Osteoblast (primary cell): ENCODE measurements around the gene MAPRE3. TPM values are rescaled to one million over a fixed set of nuclear protein-coding genes. Genes with fewer than 3 reads are reported as not detected.
A peak's percentile ranks its signal among the peaks of the same experiment; 100 is the strongest.

Experiments used
- DNase-seq: peaks from one replicate; pipeline ENCODE4 v3.0.0; 2011; ENCODE audit warnings: low spot score, mixed read lengths; ENCODE audit not compliant: insufficient read length; ENCODE audit errors: missing footprints
- H2AFZ ChIP-seq: 2 replicates; pipeline ENCODE4 v1.6.0; 2011; ENCODE audit warnings: mild to moderate bottlenecking, low read length
- H3K27ac ChIP-seq: 2 replicates; pipeline ENCODE4 v1.5.1; 2011; ENCODE audit warnings: mild to moderate bottlenecking, low read depth, low read length, moderate library complexity
- H3K27me3 ChIP-seq: 2 replicates; pipeline ENCODE4 v1.6.0; 2012; ENCODE audit warnings: mild to moderate bottlenecking, control low read depth, inconsistent platforms, low read length, moderate library complexity; ENCODE audit not compliant: insufficient read depth
- H3K36me3 ChIP-seq: 2 replicates; pipeline ENCODE4 v1.5.1; 2011; ENCODE audit warnings: mild to moderate bottlenecking, low read length, control low read depth, moderate library complexity; ENCODE audit not compliant: insufficient read depth
- H3K4me1 ChIP-seq: 2 replicates; pipeline ENCODE4 v1.5.1; 2011; ENCODE audit warnings: mild to moderate bottlenecking, low read length, control low read depth, moderate library complexity; ENCODE audit not compliant: insufficient read depth
- H3K4me2 ChIP-seq: 2 replicates; pipeline ENCODE4 v1.6.0; 2011; ENCODE audit warnings: mild to moderate bottlenecking, low read length; ENCODE audit not compliant: insufficient read depth
- H3K4me3 ChIP-seq: fragments of 200-600 bp; sonication (generic); 3 replicates; pipeline ENCODE4 v1.5.1; 2012; ENCODE audit warnings: mild to moderate bottlenecking, low read length, inconsistent platforms; ENCODE audit not compliant: insufficient read depth
- H3K79me2 ChIP-seq: 2 replicates; pipeline ENCODE4 v1.6.0; 2012; ENCODE audit warnings: mild to moderate bottlenecking, low read length, control low read depth, inconsistent platforms; ENCODE audit not compliant: insufficient read depth
- H3K9me3 ChIP-seq: 2 replicates; pipeline ENCODE4 v1.5.1; 2011; ENCODE audit warnings: low read depth, low read length, control low read depth
- H4K20me1 ChIP-seq: 2 replicates; pipeline ENCODE4 v1.6.0; 2012; ENCODE audit warnings: mild to moderate bottlenecking, low read length, control low read depth; ENCODE audit not compliant: insufficient read depth
- CTCF ChIP-seq: IDR thresholded peaks from 2 replicates; pipeline ENCODE4 v1.5.1; 2011; ENCODE audit warnings: mild to moderate bottlenecking, low read depth, low read length, moderate library complexity; ENCODE audit errors: extremely low read depth
- total RNA-seq: library from RNA; depleted of rRNA; stranded (reverse); fragments of >200 nt; gene quantifications from 2 replicates; pipeline ENCODE4 v1.2.3, GENCODE V29; 2012

The MAPRE3 gene
- total RNA-seq, 1 donor, result 6.5 TPM

GRCh38 chr2:27019459-27019858 lies 49.0 kb downstream of the MAPRE3 start:
- no peak for TF ChIP-seq CTCF
- H3K27me3 ChIP-seq, result no peaks in the 10 kb centered on the region
- no peak overlapping the region for H3K27ac ChIP-seq
- no peak for DNase-seq
- no peak overlapping the region for H3K4me3 ChIP-seq
- H3K4me1 ChIP-seq, result peaks cover 28% of the 10 kb centered on the region
- H3K36me3 ChIP-seq, result peaks cover 17% of the 10 kb centered on the region
- H2AFZ ChIP-seq, result no peak overlapping the region
- H3K79me2 ChIP-seq, result no peaks in the 10 kb centered on the region
- no peak overlapping the region for H3K4me2 ChIP-seq
- no peaks in the 10 kb centered on the region for H3K9me3 ChIP-seq
- H4K20me1 ChIP-seq, result peaks cover 42% of the 10 kb centered on the region

- no peak for TF ChIP-seq CTCF
- no peak overlapping the region for H2AFZ ChIP-seq
- DNase-seq, result peak; percentile 41
- no peaks in the 10 kb centered on the region for H3K9me3 ChIP-seq
- H3K4me2 ChIP-seq, result no peak overlapping the region
- H3K79me2 ChIP-seq, result no peaks in the 10 kb centered on the region
- no peak overlapping the region for H3K27ac ChIP-seq
- no peak overlapping the region for H3K4me3 ChIP-seq
- H3K36me3 ChIP-seq, result peaks cover 14% of the 10 kb centered on the region
- H3K27me3 ChIP-seq, result no peaks in the 10 kb centered on the region
- peaks cover 42% of the 10 kb centered on the region for H4K20me1 ChIP-seq
- peaks cover 26% of the 10 kb centered on the region for H3K4me1 ChIP-seq
Observed at GRCh38 chr2:27019931-27020855, 49.8 kb downstream of the MAPRE3 start.

GRCh38 chr2:27021253-27022049 lies 51.0 kb downstream of the MAPRE3 start:
- DNase-seq, result peak; percentile 72
- peaks cover 17% of the 10 kb centered on the region for H3K36me3 ChIP-seq
- H4K20me1 ChIP-seq, result peaks cover 42% of the 10 kb centered on the region
- H3K4me1 ChIP-seq, result peaks cover 15% of the 10 kb centered on the region
- no peak overlapping the region for H3K4me2 ChIP-seq
- no peaks in the 10 kb centered on the region for H3K9me3 ChIP-seq
- no peaks in the 10 kb centered on the region for H3K79me2 ChIP-seq
- H3K4me3 ChIP-seq, result no peak overlapping the region
- no peak overlapping the region for H2AFZ ChIP-seq
- H3K27ac ChIP-seq, result no peak overlapping the region
- TF ChIP-seq CTCF, result no peak
- H3K27me3 ChIP-seq, result no peaks in the 10 kb centered on the region

GRCh38 chr2:27023740-27024139 lies 53.3 kb downstream of the MAPRE3 start:
- Histone ChIP-seq H3K36me3 (peaks cover 17% of the 10 kb centered on the region), H3K27me3 (no peaks in the 10 kb centered on the region), H3K4me1 (peaks cover 12% of the 10 kb centered on the region), H2AFZ (no peak overlapping the region), H4K20me1 (peaks cover 40% of the 10 kb centered on the region), H3K4me2 (no peak overlapping the region), H3K79me2 (peaks cover 8% of the 10 kb centered on the region), H3K4me3 (no peak overlapping the region), H3K9me3 (no peaks in the 10 kb centered on the region), H3K27ac (no peak overlapping the region)
- no peak for DNase-seq
- no peak for TF ChIP-seq CTCF
